Cardiac muscle cell (in vitro differentiated cells and primary cell): ENCODE measurements around the gene KRT6B. TPM values are rescaled to one million over a fixed set of nuclear protein-coding genes. Genes with fewer than 3 reads are reported as not detected.
"Not testable (repeated sequence)": the region's sequence is repeated elsewhere in the genome, so short reads cannot be mapped to it uniquely, and the experiment has no call there.

Source experiments
- DNase-seq, 2 donors: peaks; one replicate each; pipeline versions ENCODE4 v3.0.0 to v3.0.0-alpha.2; 2010 to 2017; ENCODE audit warnings: low read depth in 1 of 2, low spot score in 1 of 2
- H3K27ac ChIP-seq: fragments of 200-600 bp; sonication (generic); 2 replicates; pipeline ENCODE4 v1.5.1; 2016
- H3K27me3 ChIP-seq: fragments of 200-600 bp; sonication (generic); 2 replicates; pipeline ENCODE4 v1.6.0; 2016; ENCODE audit warnings: control low read depth
- H3K36me3 ChIP-seq: fragments of 200-600 bp; sonication (generic); 2 replicates; pipeline ENCODE4 v1.5.1; 2016; ENCODE audit warnings: control low read depth
- H3K4me1 ChIP-seq: fragments of 200-600 bp; sonication (generic); 2 replicates; pipeline ENCODE4 v1.8.1; 2017; ENCODE audit warnings: low read depth, mild to moderate bottlenecking, mixed run types
- H3K4me3 ChIP-seq: fragments of 200-600 bp; sonication (generic); 2 replicates; pipeline ENCODE4 v1.5.1; 2016; ENCODE audit warnings: mild to moderate bottlenecking
- H3K9me3 ChIP-seq: fragments of 200-600 bp; sonication (generic); 2 replicates; pipeline ENCODE4 v1.5.1; 2017; ENCODE audit warnings: low read depth, mild to moderate bottlenecking, control low read depth
- CTCF ChIP-seq: IDR thresholded peaks from 2 replicates; pipeline ENCODE4 v1.5.1; 2012; ENCODE audit warnings: low read depth, mild to moderate bottlenecking, low read length
- polyA plus RNA-seq: library from polyadenylated mRNA; unstranded; fragments of >200 nt; fragmentation: Nextera tagmentation; extraction: Ambion mirVana; gene quantifications from 2 replicates; pipeline ENCODE4 v1.2.1, GENCODE V29; 2016
- total RNA-seq: library from RNA; depleted of rRNA; stranded (reverse); fragments of >200 nt; gene quantifications from 2 replicates; pipeline ENCODE4 v1.2.3, GENCODE V29; 2016

Gene KRT6B
- total and polyA plus RNA-seq, 2 experiments from 2014 or later = 0.13 TPM; not detected in 1

GRCh38 chr12:52413782-52414345, 38.1 kb downstream of the KRT6B start:
- no peak for DNase-seq

GRCh38 chr12:52413202-52413601, 38.7 kb downstream of the KRT6B start:
- Histone ChIP-seq H3K27me3 (peaks cover 16% of the 10 kb centered on the region), H3K4me3 (no peak overlapping the region), H3K36me3 (no peaks in the 10 kb centered on the region), H3K27ac (no peak overlapping the region), H3K4me1 (no peaks in the 10 kb centered on the region), H3K9me3 (no peaks in the 10 kb centered on the region)
- TF ChIP-seq CTCF = no peak
- no peak for DNase-seq

More at GRCh38 chr12:52413782-52414345, 38.1 kb downstream of the KRT6B start:
- no peak for TF ChIP-seq CTCF
- Histone ChIP-seq H3K4me1 (no peaks in the 10 kb centered on the region), H3K4me3 (no peak overlapping the region), H3K9me3 (no peaks in the 10 kb centered on the region), H3K27me3 (peaks cover 18% of the 10 kb centered on the region), H3K36me3 (no peaks in the 10 kb centered on the region), H3K27ac (no peak overlapping the region)

GRCh38 chr12:52411815-52412214, 40.1 kb downstream of the KRT6B start:
- DNase-seq = no peak
- Histone ChIP-seq H3K9me3 (no peaks in the 10 kb centered on the region), H3K27me3 (peaks cover 16% of the 10 kb centered on the region), H3K4me1 (no peaks in the 10 kb centered on the region), H3K4me3 (no peak overlapping the region), H3K27ac (no peak overlapping the region), H3K36me3 (no peaks in the 10 kb centered on the region)
- no peak for TF ChIP-seq CTCF

- not testable (repeated sequence) for H3K36me3 ChIP-seq, DNase-seq
Observed at GRCh38 chr12:52410589-52411248, 41.2 kb downstream of the KRT6B start.

GRCh38 chr12:52407918-52408317, 44.0 kb downstream of the KRT6B start:
- H3K27ac ChIP-seq = no peak overlapping the region
- no peaks in the 10 kb centered on the region for H3K36me3 ChIP-seq
- no peaks in the 10 kb centered on the region for H3K9me3 ChIP-seq
- no peak overlapping the region for H3K4me3 ChIP-seq
- TF ChIP-seq CTCF = no peak
- H3K4me1 ChIP-seq = no peaks in the 10 kb centered on the region
- DNase-seq = no peak
- H3K27me3 ChIP-seq = peaks cover 15% of the 10 kb centered on the region

More at GRCh38 chr12:52410589-52411248, 41.2 kb downstream of the KRT6B start:
- H3K4me1 ChIP-seq, H3K4me3 ChIP-seq, H3K27ac ChIP-seq, H3K9me3 ChIP-seq: not testable (repeated sequence)
- H3K27me3 ChIP-seq = peaks cover 19% of the 10 kb centered on the region

GRCh38 chr12:52405922-52406385, 46.0 kb downstream of the KRT6B start, which contains the start of gene KRT82:
TSS of gene KRT82 (minus strand) at chr12:52406335. CDS start at chr12:52406277, 58 bp downstream.
- Histone ChIP-seq H3K9me3 (no peaks in the 10 kb centered on the region), H3K36me3 (no peaks in the 10 kb centered on the region), H3K27me3 (peaks cover 13% of the 10 kb centered on the region), H3K4me1 (no peaks in the 10 kb centered on the region), H3K27ac (no peak within 1 kb of the TSS), H3K4me3 (no peak within 1 kb of the TSS)
- DNase-seq = no peak
- TF ChIP-seq CTCF = no peak
